Neutrophil (primary cell): ENCODE measurements around the gene GOLIM4.
"Not testable (repeated sequence)": the region's sequence is repeated elsewhere in the genome, so short reads cannot be mapped to it uniquely, and the experiment has no call there.

Source experiments
- H3K27ac ChIP-seq: fragments of 200-600 bp; sonication (generic); 2 replicates; pipeline ENCODE4 v1.5.1; 2016; ENCODE audit warnings: mild to moderate bottlenecking, moderate library complexity
- H3K27me3 ChIP-seq: fragments of 200-600 bp; sonication (generic); 2 replicates; pipeline ENCODE4 v1.6.0; 2016; ENCODE audit warnings: mild to moderate bottlenecking
- H3K36me3 ChIP-seq: fragments of 200-600 bp; sonication (generic); 2 replicates; pipeline ENCODE4 v1.5.1; 2017
- H3K4me1 ChIP-seq, 2 experiments: fragments of 200-600 bp in 1 of 2; sonication (generic) in 1 of 2; 1 replicate in 1 of 2; 2 replicates in 1 of 2; pipeline versions ENCODE4 v1.5.1 to v1.6.1; 2013 to 2016; ENCODE audit warnings: low read depth in 1 of 2, low read length in 1 of 2, mild to moderate bottlenecking in 1 of 2, moderate library complexity in 1 of 2; ENCODE audit not compliant: control insufficient read depth in 1 of 2, insufficient read depth in 1 of 2
- H3K4me3 ChIP-seq, 2 experiments: fragments of 200-600 bp in 1 of 2; sonication (generic) in 1 of 2; 1 replicate in 1 of 2; 2 replicates in 1 of 2; pipeline ENCODE4 v1.5.1; 2013 to 2016; ENCODE audit warnings: low read depth in 1 of 2, low read length in 1 of 2, mild to moderate bottlenecking in 1 of 2, moderate library complexity in 1 of 2
- H3K9me3 ChIP-seq: fragments of 200-600 bp; sonication (generic); 2 replicates; pipeline ENCODE4 v1.5.1; 2016
- CTCF ChIP-seq: fragments of 200-600 bp; sonication (generic); IDR thresholded peaks from 2 replicates; pipeline ENCODE4 v1.5.1; 2016; ENCODE audit warnings: antibody characterized with exemption

The GOLIM4 gene

GRCh38 chr3:168026764-168027163 is 69.0 kb downstream of the GOLIM4 start:
- Histone ChIP-seq H3K4me1 (no peaks in the 10 kb centered on the region), H3K27me3 (no peaks in the 10 kb centered on the region), H3K9me3 (no peaks in the 10 kb centered on the region), H3K4me3 (no peak overlapping the region), H3K27ac (no peak overlapping the region), H3K36me3 (peaks cover 56% of the 10 kb centered on the region)
- no peak for TF ChIP-seq CTCF

GRCh38 chr3:168025076-168025475 is 70.6 kb downstream of the GOLIM4 start:
- TF ChIP-seq CTCF = no peak
- Histone ChIP-seq H3K9me3 (no peaks in the 10 kb centered on the region), H3K27me3 (no peaks in the 10 kb centered on the region), H3K4me3 (no peak overlapping the region), H3K4me1 (no peaks in the 10 kb centered on the region), H3K27ac (no peak overlapping the region), H3K36me3 (peaks cover 65% of the 10 kb centered on the region)

GRCh38 chr3:168024537-168024941 is 71.2 kb downstream of the GOLIM4 start:
- Histone ChIP-seq H3K4me3 (no peak overlapping the region), H3K27ac (no peak overlapping the region), H3K9me3 (no peaks in the 10 kb centered on the region), H3K27me3 (no peaks in the 10 kb centered on the region), H3K4me1 (no peaks in the 10 kb centered on the region), H3K36me3 (peaks cover 62% of the 10 kb centered on the region)
- no peak for TF ChIP-seq CTCF

GRCh38 chr3:168021737-168022450 is 73.8 kb downstream of the GOLIM4 start:
- no peaks in the 10 kb centered on the region for H3K4me1 ChIP-seq
- H3K9me3 ChIP-seq = no peaks in the 10 kb centered on the region
- no peaks in the 10 kb centered on the region for H3K27me3 ChIP-seq
- peaks cover 47% of the 10 kb centered on the region for H3K36me3 ChIP-seq
- H3K27ac ChIP-seq = no peak overlapping the region
- no peak overlapping the region for H3K4me3 ChIP-seq
- TF ChIP-seq CTCF = no peak

- H3K36me3 ChIP-seq, H3K27ac ChIP-seq, H3K4me1 ChIP-seq, H3K27me3 ChIP-seq, H3K4me3 ChIP-seq, H3K9me3 ChIP-seq: not testable (repeated sequence)
Measured at GRCh38 chr3:168011280-168011679, 84.4 kb downstream of the GOLIM4 start.

- Histone ChIP-seq H3K4me1 (no peaks in the 10 kb centered on the region), H3K9me3 (no peaks in the 10 kb centered on the region), H3K27ac (no peak overlapping the region), H3K27me3 (no peaks in the 10 kb centered on the region), H3K4me3 (no peak overlapping the region), H3K36me3 (peaks cover 4% of the 10 kb centered on the region)
- TF ChIP-seq CTCF = no peak
Measured at GRCh38 chr3:168006584-168006983, 89.1 kb downstream of the GOLIM4 start.
